Smooth muscle cell (in vitro differentiated cells): ENCODE results near the gene RAB27B. TPM values are rescaled to one million over a fixed set of nuclear protein-coding genes. Genes with fewer than 3 reads are reported as not detected.
A peak's percentile ranks its signal among the peaks of the same experiment; 100 is the strongest.
"Not testable (repeated sequence)": the region's sequence is repeated elsewhere in the genome, so short reads cannot be mapped to it uniquely, and the experiment has no call there.

Experiments used
- DNase-seq: peaks from one replicate; lab custom pipeline; 2025; ENCODE audit not compliant: unreplicated experiment; lab: John Stamatoyannopoulos, UW
- H2AFZ ChIP-seq: fragments of 200-600 bp; sonication (generic); 2 replicates; pipeline ENCODE4 v1.6.0; 2016; ENCODE audit warnings: antibody characterized with exemption, low read depth, mild to moderate bottlenecking
- H3F3A ChIP-seq: fragments of 200-600 bp; sonication (generic); 2 replicates; pipeline ENCODE4 v1.6.0; 2017; ENCODE audit warnings: antibody characterized with exemption, low read depth
- H3K27ac ChIP-seq: fragments of 200-600 bp; sonication (generic); 2 replicates; pipeline ENCODE4 v1.5.1; 2016; ENCODE audit warnings: low read depth, mild to moderate bottlenecking
- H3K27me3 ChIP-seq: fragments of 200-600 bp; sonication (generic); 2 replicates; pipeline ENCODE4 v1.6.1; 2016; ENCODE audit warnings: low read depth, mild to moderate bottlenecking
- H3K36me3 ChIP-seq: fragments of 200-600 bp; sonication (generic); 2 replicates; pipeline ENCODE4 v1.5.1; 2016; ENCODE audit warnings: low read depth
- H3K4me1 ChIP-seq: fragments of 200-600 bp; sonication (generic); 2 replicates; pipeline ENCODE4 v1.5.1; 2016; ENCODE audit warnings: low read depth
- H3K4me2 ChIP-seq: fragments of 200-600 bp; sonication (generic); 2 replicates; pipeline ENCODE4 v1.6.0; 2016; ENCODE audit warnings: mild to moderate bottlenecking
- H3K4me3 ChIP-seq: fragments of 200-600 bp; sonication (generic); 2 replicates; pipeline ENCODE4 v1.5.1; 2016; ENCODE audit warnings: mild to moderate bottlenecking
- H3K79me2 ChIP-seq: fragments of 200-600 bp; sonication (generic); 2 replicates; pipeline ENCODE4 v1.6.0; 2016; ENCODE audit warnings: low read depth, mild to moderate bottlenecking
- H3K9ac ChIP-seq: fragments of 200-600 bp; sonication (generic); 2 replicates; pipeline ENCODE4 v1.6.0; 2016; ENCODE audit warnings: low read depth
- H3K9me3 ChIP-seq: fragments of 200-600 bp; sonication (generic); replicated peaks from 2 replicates; pipeline ENCODE4 v1.5.1; 2016; ENCODE audit warnings: low read depth
- H4K20me1 ChIP-seq: fragments of 200-600 bp; sonication (generic); 2 replicates; pipeline ENCODE4 v1.6.0; 2016; ENCODE audit warnings: low read depth
- WGBS: methylation state at CpG from one replicate; pipeline ENCODE4 v1.1.7; 2016; ENCODE audit warnings: low lambda C conversion rate; 5-methylcytosine and 5-hydroxymethylcytosine counted together
- polyA plus RNA-seq: library from polyadenylated mRNA; unstranded; fragments of >200 nt; fragmentation: Nextera tagmentation; extraction: Ambion mirVana; gene quantifications from 2 replicates; pipeline ENCODE4 v1.2.1, GENCODE V29; 2016
- total RNA-seq: library from RNA; depleted of rRNA; stranded (reverse); fragments of >200 nt; gene quantifications from 2 replicates; pipeline ENCODE4 v1.2.3, GENCODE V29; 2014
- TF ChIP-seq, protein P1 (sequence below): fragments of 200-600 bp; sonication (generic); IDR thresholded peaks from 2 replicates; pipeline ENCODE4 v1.5.1; 2017; ENCODE audit warnings: borderline replicate concordance, mild to moderate bottlenecking, antibody characterized with exemption; ENCODE audit not compliant: insufficient read depth, poor library complexity, severe bottlenecking

The RAB27B gene
- total and polyA plus RNA-seq, 2 experiments from 2014 or later: 0.98 to 9.5 TPM

DNA sequence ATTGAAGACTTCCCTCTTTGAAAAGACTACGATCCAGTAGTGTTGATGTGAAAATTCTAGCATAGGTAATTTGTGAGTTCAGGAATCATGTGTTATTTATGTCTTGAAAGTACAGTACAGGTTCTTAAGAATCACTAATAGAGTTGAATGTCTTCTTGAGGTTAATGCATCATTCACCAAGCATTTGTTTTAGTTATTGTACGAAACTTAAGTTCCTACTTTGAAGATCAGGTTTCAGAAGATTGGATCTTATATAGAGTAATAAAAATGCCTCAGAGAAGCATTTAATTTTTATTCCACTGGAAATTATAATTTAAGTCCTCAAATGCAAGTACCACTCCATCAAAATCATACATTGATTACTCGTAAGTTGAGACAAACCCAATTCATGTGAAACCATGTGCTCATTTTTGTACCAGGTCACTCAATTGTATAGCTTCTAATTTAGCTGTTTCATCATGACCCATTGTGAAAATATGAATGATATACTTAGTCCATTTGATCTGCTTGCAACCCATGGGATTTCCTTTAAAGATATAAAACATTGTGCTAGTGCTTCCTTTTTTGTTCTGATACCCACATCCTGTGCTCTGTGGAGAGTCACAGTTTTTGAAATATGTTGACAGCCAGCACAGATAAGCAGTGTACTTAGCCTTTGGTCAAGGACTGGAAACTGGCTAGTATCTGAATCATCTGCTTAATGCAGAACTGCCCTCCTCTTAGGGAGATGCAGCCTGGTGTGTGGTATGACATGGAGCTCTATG lies 22.5 kb upstream of the RAB27B start:
- Histone ChIP-seq H2AFZ (no peak overlapping the region), H4K20me1 (no peaks in the 10 kb centered on the region), H3K9me3 (no peaks in the 10 kb centered on the region), H3F3A (no peaks in the 10 kb centered on the region), H3K4me3 (no peak overlapping the region), H3K36me3 (no peaks in the 10 kb centered on the region), H3K27ac (peak overlapping the region; percentile 80), H3K9ac (peak overlapping the region; percentile 5), H3K27me3 (no peaks in the 10 kb centered on the region), H3K4me1 (no peaks in the 10 kb centered on the region), H3K79me2 (no peaks in the 10 kb centered on the region), H3K4me2 (peak overlapping the region; percentile 67)
- no peak for DNase-seq
- TF ChIP-seq, protein P1, sequence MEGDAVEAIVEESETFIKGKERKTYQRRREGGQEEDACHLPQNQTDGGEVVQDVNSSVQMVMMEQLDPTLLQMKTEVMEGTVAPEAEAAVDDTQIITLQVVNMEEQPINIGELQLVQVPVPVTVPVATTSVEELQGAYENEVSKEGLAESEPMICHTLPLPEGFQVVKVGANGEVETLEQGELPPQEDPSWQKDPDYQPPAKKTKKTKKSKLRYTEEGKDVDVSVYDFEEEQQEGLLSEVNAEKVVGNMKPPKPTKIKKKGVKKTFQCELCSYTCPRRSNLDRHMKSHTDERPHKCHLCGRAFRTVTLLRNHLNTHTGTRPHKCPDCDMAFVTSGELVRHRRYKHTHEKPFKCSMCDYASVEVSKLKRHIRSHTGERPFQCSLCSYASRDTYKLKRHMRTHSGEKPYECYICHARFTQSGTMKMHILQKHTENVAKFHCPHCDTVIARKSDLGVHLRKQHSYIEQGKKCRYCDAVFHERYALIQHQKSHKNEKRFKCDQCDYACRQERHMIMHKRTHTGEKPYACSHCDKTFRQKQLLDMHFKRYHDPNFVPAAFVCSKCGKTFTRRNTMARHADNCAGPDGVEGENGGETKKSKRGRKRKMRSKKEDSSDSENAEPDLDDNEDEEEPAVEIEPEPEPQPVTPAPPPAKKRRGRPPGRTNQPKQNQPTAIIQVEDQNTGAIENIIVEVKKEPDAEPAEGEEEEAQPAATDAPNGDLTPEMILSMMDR: no peak
- WGBS: 37% methylated on average over 3 of the region's 3 CpGs

DNA sequence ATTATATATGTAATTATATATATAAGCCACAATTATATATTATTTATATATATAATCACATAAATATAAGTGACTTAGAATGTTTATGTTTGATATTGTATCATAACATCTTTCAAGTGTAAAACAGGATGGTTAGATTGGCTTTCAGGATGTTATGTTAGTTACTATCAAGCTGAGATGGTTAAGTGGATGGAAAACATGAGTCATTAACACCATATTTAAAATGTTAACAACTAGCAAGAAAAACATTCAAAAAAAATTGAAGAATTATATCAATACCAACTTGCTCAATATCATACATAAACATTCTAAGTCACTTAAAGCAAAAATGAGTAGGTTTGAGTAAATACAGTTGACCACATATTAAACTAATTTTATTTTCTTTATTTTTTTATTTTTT lies 21.8 kb upstream of the RAB27B start:
- no peak overlapping the region for H3K9ac ChIP-seq
- H3K9me3 ChIP-seq: no peaks in the 10 kb centered on the region
- no peak for DNase-seq
- H3K27ac ChIP-seq: peak overlapping the region; percentile 80
- no peak overlapping the region for H2AFZ ChIP-seq
- peak overlapping the region; percentile 67 for H3K4me2 ChIP-seq
- no peaks in the 10 kb centered on the region for H3K4me1 ChIP-seq
- H4K20me1 ChIP-seq: no peaks in the 10 kb centered on the region
- no peaks in the 10 kb centered on the region for H3K36me3 ChIP-seq
- H3K27me3 ChIP-seq: no peaks in the 10 kb centered on the region
- no peak overlapping the region for H3K4me3 ChIP-seq
- TF ChIP-seq, protein P1: no peak
- no peaks in the 10 kb centered on the region for H3F3A ChIP-seq
- no peaks in the 10 kb centered on the region for H3K79me2 ChIP-seq

DNA sequence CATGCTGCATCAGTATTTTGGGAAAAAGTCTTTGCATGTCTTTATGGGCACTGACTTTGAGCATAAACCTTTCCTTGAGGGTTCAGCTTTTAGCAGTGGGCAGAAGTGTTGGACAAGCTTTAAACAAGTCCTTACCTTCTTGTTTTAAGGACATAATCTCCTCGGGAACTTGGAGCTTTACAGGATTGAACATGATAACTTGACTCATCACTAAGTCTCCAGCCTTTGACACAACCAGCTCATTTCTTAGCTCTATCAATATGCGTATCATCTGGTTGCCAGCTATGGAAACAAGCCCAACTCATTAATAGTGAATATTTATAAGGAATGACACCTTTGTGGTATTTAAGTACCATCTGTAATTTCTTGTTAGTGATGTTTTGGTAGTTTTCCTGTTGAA lies 21.0 kb upstream of the RAB27B start:
- Histone ChIP-seq H3K4me2 (no peak overlapping the region), H3K27me3 (no peaks in the 10 kb centered on the region)
- WGBS: 25% methylated on average over 2 of the region's 2 CpGs

DNA sequence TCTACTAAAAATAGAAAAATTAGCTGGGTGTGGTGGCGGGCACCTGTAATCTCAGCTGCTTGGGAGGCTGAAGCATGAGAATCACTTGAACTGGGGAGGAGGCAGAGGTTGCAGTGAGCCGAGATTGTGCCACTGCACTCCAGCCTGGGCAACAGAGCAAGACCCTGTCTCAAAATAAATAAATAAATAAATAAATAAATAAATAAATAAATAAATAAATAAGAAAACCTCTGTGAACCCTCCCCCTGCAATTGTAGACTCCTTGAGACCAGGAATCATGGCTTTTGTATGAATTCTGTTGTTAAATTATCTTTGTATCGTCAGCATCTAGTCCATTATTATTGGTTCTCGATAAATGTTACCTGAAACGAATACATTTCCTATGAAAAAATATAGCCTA lies 17.6 kb upstream of the RAB27B start:
- not testable (repeated sequence) for H3K4me1 ChIP-seq, H3K36me3 ChIP-seq, DNase-seq, H3K9ac ChIP-seq, H3K4me3 ChIP-seq, H4K20me1 ChIP-seq, H2AFZ ChIP-seq, H3F3A ChIP-seq, H3K9me3 ChIP-seq, H3K27me3 ChIP-seq, H3K79me2 ChIP-seq, H3K4me2 ChIP-seq, H3K27ac ChIP-seq
- WGBS: 98% methylated on average over 5 of the region's 5 CpGs

More for the DNA sequence above, 21.0 kb upstream of the RAB27B start:
- Histone ChIP-seq H3K36me3 (no peaks in the 10 kb centered on the region), H3K4me3 (no peak overlapping the region), H3K9me3 (no peaks in the 10 kb centered on the region), H4K20me1 (no peaks in the 10 kb centered on the region), H3K27ac (peak overlapping the region; percentile 80), H3K9ac (no peak overlapping the region), H2AFZ (no peak overlapping the region), H3F3A (no peaks in the 10 kb centered on the region), H3K79me2 (no peaks in the 10 kb centered on the region), H3K4me1 (no peaks in the 10 kb centered on the region)
- no peak for DNase-seq
- TF ChIP-seq, protein P1: no peak
